Peyer's patch (tissue), 4 donors: Measurements from ENCODE around the gene NOS1. TPM values are rescaled to one million over a fixed set of nuclear protein-coding genes. Genes with fewer than 3 reads are reported as not detected.

Source experiments
- DNase-seq, 3 donors: peaks; one replicate each; pipeline ENCODE4 v3.0.0-alpha.2; 2017 to 2019
- H3K27ac ChIP-seq, 4 donors: fragments of 200-600 bp; sonication (generic); one replicate each; pipeline ENCODE4 v1.5.1; 2016 to 2019
- H3K27me3 ChIP-seq, 2 donors: fragments of 200-600 bp; sonication (generic); one replicate each; pipeline ENCODE4 v1.5.1; 2019
- H3K36me3 ChIP-seq, 3 donors: fragments of 200-600 bp; sonication (generic); one replicate each; pipeline ENCODE4 v1.5.1; 2016 to 2019
- H3K4me1 ChIP-seq, 4 donors: fragments of 200-600 bp; sonication (generic); one replicate each; pipeline ENCODE4 v1.5.1; 2016 to 2019
- H3K4me3 ChIP-seq, 4 donors: fragments of 200-600 bp; sonication (generic); 1 replicate in 3 of 4; 2 replicates in 1 of 4; pipeline ENCODE4 v1.5.1; 2016 to 2019; ENCODE audit warnings: mild to moderate bottlenecking in 1 of 4
- H3K9me3 ChIP-seq, 4 donors: fragments of 200-600 bp; sonication (generic); one replicate each; pipeline ENCODE4 v1.5.1; 2016 to 2019; ENCODE audit warnings: mild to moderate bottlenecking in 1 of 4
- POLR2A ChIP-seq, 2 donors: fragments of 450-650 bp; IDR thresholded peaks; one replicate each; pipeline ENCODE4 v1.5.1; 2017; ENCODE audit warnings: antibody characterized with exemption in 2 of 2, mild to moderate bottlenecking in 2 of 2, moderate library complexity in 2 of 2
- total RNA-seq, 4 donors: library from RNA; depleted of rRNA; stranded (reverse); fragments of >200 nt; gene quantifications; one replicate each; pipeline ENCODE4 v1.1.0, GENCODE V29; 2016
- TF ChIP-seq, protein P1 (sequence below), 6 experiments: fragments of 450-650 bp in 4 of 6; fragments of 200-600 bp in 2 of 6; sonication (generic) in 1 of 6; IDR thresholded peaks; one replicate each; pipeline ENCODE4 v1.5.1; 2017 to 2019; ENCODE audit warnings: antibody characterized with exemption in 6 of 6, mild to moderate bottlenecking in 3 of 6, moderate library complexity in 1 of 6

The NOS1 gene
- total RNA-seq, 4 donors from 2014 or later = 0.40 to 0.57 TPM; not detected in 2

DNA sequence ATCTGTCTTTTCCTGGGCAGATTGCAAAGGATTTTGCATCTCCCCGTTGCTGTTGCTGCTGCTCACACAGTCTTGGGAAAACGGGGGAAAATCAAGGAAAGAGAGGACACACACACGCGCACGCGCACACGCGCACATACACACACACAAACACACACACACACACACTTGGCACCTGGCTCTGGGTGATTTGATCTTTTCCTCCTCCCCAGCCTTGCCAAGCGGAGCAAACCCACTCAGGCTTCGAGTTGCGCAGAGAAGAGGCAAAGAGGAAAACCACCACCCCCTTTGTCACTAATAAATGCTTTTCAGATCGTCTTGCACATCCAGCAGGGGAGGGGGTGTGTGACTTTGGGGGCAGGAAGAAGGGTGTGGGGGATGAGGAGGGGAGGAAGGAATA lies 965 bp upstream of the NOS1 start:
- no peaks in the 10 kb centered on the region for H3K9me3 ChIP-seq
- H3K4me1 ChIP-seq = no peaks in the 10 kb centered on the region
- TF ChIP-seq POLR2A (IDR thresholded peaks at IDR 0.05) = no peak
- TF ChIP-seq, protein P1, sequence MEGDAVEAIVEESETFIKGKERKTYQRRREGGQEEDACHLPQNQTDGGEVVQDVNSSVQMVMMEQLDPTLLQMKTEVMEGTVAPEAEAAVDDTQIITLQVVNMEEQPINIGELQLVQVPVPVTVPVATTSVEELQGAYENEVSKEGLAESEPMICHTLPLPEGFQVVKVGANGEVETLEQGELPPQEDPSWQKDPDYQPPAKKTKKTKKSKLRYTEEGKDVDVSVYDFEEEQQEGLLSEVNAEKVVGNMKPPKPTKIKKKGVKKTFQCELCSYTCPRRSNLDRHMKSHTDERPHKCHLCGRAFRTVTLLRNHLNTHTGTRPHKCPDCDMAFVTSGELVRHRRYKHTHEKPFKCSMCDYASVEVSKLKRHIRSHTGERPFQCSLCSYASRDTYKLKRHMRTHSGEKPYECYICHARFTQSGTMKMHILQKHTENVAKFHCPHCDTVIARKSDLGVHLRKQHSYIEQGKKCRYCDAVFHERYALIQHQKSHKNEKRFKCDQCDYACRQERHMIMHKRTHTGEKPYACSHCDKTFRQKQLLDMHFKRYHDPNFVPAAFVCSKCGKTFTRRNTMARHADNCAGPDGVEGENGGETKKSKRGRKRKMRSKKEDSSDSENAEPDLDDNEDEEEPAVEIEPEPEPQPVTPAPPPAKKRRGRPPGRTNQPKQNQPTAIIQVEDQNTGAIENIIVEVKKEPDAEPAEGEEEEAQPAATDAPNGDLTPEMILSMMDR (IDR thresholded peaks at IDR 0.05) = no peak
- H3K4me3 ChIP-seq = no peak overlapping the region
- peaks cover 0 to 9% of the 10 kb centered on the region in 2 donors for H3K27me3 ChIP-seq
- DNase-seq = no peak
- no peaks in the 10 kb centered on the region for H3K36me3 ChIP-seq
- H3K27ac ChIP-seq = no peak overlapping the region

GRCh38 chr12:117361905-117362304 lies 479 bp upstream of the NOS1 start:
- TF ChIP-seq, protein P1 (IDR thresholded peaks at IDR 0.05) = no peak
- TF ChIP-seq POLR2A (IDR thresholded peaks at IDR 0.05) = no peak
- DNase-seq = no peak
- H3K4me3 ChIP-seq = no peak overlapping the region
- no peak overlapping the region for H3K27ac ChIP-seq
- H3K36me3 ChIP-seq = no peaks in the 10 kb centered on the region
- H3K9me3 ChIP-seq = no peaks in the 10 kb centered on the region
- H3K27me3 ChIP-seq = peaks cover 0 to 9% of the 10 kb centered on the region in 2 donors
- H3K4me1 ChIP-seq = no peaks in the 10 kb centered on the region

- Histone ChIP-seq H3K27me3 (peaks cover 0 to 9% of the 10 kb centered on the region in 2 donors), H3K4me3 (no peak overlapping the region), H3K9me3 (no peaks in the 10 kb centered on the region), H3K27ac (no peak overlapping the region), H3K36me3 (no peaks in the 10 kb centered on the region), H3K4me1 (no peaks in the 10 kb centered on the region)
- TF ChIP-seq, protein P1 (IDR thresholded peaks at IDR 0.05) = no peak
- TF ChIP-seq POLR2A (IDR thresholded peaks at IDR 0.05) = no peak
- no peak for DNase-seq
Observed at GRCh38 chr12:117360551-117361346, 677 bp downstream of the NOS1 start.

GRCh38 chr12:117360222-117360550 lies 1.2 kb downstream of the NOS1 start:
- no peaks in the 10 kb centered on the region for H3K9me3 ChIP-seq
- no peak for DNase-seq
- H3K4me1 ChIP-seq = no peaks in the 10 kb centered on the region
- TF ChIP-seq POLR2A (IDR thresholded peaks at IDR 0.05) = no peak
- TF ChIP-seq, protein P1 (IDR thresholded peaks at IDR 0.05) = no peak
- H3K27ac ChIP-seq = no peak overlapping the region
- H3K27me3 ChIP-seq = peaks cover 0 to 9% of the 10 kb centered on the region in 2 donors
- H3K4me3 ChIP-seq = no peak overlapping the region
- no peaks in the 10 kb centered on the region for H3K36me3 ChIP-seq

GRCh38 chr12:117359029-117359845 lies 2.2 kb downstream of the NOS1 start:
- no peaks in the 10 kb centered on the region for H3K9me3 ChIP-seq
- no peak overlapping the region for H3K4me3 ChIP-seq
- no peak overlapping the region for H3K27ac ChIP-seq
- no peak for DNase-seq
- H3K27me3 ChIP-seq = peaks cover 0 to 9% of the 10 kb centered on the region in 2 donors
- no peaks in the 10 kb centered on the region for H3K4me1 ChIP-seq
- no peak for TF ChIP-seq POLR2A (IDR thresholded peaks at IDR 0.05)
- TF ChIP-seq, protein P1 (IDR thresholded peaks at IDR 0.05) = no peak
- no peaks in the 10 kb centered on the region for H3K36me3 ChIP-seq
